Rectal smooth muscle tissue (tissue), 1 donor: ENCODE results near the gene SOS2.
"Not testable (repeated sequence)": the region's sequence is repeated elsewhere in the genome, so short reads cannot be mapped to it uniquely, and the experiment has no call there.

Source experiments
- H3K27ac ChIP-seq: one replicate; pipeline ENCODE4 v1.7.0; 2013; ENCODE audit warnings: low read depth, low read length, inconsistent platforms
- H3K27me3 ChIP-seq: one replicate; pipeline ENCODE4 v1.7.0; 2013; ENCODE audit warnings: low read length; ENCODE audit not compliant: control insufficient read depth, insufficient read depth
- H3K36me3 ChIP-seq: one replicate; pipeline ENCODE4 v1.7.0; 2013; ENCODE audit warnings: low read length; ENCODE audit not compliant: control insufficient read depth, insufficient read depth
- H3K4me1 ChIP-seq: one replicate; pipeline ENCODE4 v1.7.0; 2013; ENCODE audit warnings: low read length; ENCODE audit not compliant: control insufficient read depth, insufficient read depth
- H3K4me3 ChIP-seq: one replicate; pipeline ENCODE4 v1.7.0; 2013; ENCODE audit warnings: low read length
- H3K9ac ChIP-seq: one replicate; pipeline ENCODE4 v1.7.0; 2013; ENCODE audit warnings: low read length

SOS2 gene

GRCh38 chr14:50088117-50088515 lies 143.3 kb downstream of the SOS2 start:
- Histone ChIP-seq H3K27me3 (no peaks in the 10 kb centered on the region), H3K36me3 (no peaks in the 10 kb centered on the region), H3K27ac (no peak overlapping the region), H3K4me1 (no peaks in the 10 kb centered on the region), H3K4me3 (no peak overlapping the region), H3K9ac (no peak overlapping the region)

DNA sequence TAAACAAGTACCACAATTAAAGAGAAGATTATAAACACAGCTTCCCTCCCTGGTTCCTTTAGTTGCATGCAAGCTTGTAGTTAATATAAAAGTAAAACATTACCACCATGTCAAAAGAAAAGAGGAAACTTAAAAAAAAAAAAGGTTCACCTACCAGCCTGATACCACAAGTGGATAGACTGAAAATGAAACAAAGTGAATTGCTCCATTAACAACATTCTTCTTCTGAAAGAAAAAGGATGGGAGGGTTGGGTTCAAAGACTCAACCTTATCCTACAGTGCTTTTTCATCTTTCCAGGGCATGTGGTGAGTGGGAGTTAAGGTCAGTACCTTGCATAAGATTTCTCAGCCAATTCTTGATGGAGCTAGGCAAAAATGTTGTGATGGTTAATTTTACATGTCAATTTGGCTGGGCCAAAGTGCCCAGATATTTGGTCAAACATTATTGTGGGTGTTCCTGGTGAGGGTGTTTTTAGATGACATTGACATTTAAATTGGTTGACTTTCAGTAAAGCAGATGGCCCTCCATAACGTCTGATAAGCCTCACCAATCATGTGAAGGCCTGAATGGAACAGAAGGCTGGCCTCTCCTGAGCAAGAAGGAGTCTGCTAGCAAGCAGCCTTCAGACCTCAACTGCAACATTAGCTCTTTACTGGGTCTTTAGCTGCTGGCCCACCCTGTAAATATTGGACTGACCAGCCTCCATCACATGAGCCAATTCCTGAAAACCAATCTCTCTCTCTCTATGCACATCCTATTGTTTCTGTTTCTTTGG lies 143.8 kb downstream of the SOS2 start:
- Histone ChIP-seq H3K9ac (no peak overlapping the region), H3K4me1 (no peaks in the 10 kb centered on the region), H3K36me3 (no peaks in the 10 kb centered on the region), H3K4me3 (no peak overlapping the region), H3K27me3 (no peaks in the 10 kb centered on the region), H3K27ac (no peak overlapping the region)

DNA sequence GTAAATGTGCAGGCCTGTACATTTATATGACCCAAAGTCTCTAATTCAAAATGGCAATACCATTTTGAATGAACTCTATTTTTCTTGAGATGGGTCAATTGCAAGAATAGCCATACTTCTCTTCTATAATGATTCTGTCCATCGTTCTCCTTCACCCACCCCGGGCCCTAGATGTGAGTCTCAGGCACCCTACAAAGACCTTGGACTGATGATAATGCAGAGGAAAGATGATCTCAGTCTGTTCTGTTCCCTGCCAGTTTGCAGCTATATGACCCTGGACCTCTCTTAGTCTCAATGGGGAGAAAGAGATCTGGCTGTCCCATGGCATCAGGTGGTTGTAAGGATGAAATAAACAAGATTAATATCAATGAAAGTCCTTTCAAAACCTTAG lies 145.1 kb downstream of the SOS2 start:
- Histone ChIP-seq H3K4me1 (no peaks in the 10 kb centered on the region), H3K36me3 (no peaks in the 10 kb centered on the region), H3K4me3 (no peak overlapping the region), H3K9ac (no peak overlapping the region), H3K27me3 (no peaks in the 10 kb centered on the region), H3K27ac (no peak overlapping the region)

DNA sequence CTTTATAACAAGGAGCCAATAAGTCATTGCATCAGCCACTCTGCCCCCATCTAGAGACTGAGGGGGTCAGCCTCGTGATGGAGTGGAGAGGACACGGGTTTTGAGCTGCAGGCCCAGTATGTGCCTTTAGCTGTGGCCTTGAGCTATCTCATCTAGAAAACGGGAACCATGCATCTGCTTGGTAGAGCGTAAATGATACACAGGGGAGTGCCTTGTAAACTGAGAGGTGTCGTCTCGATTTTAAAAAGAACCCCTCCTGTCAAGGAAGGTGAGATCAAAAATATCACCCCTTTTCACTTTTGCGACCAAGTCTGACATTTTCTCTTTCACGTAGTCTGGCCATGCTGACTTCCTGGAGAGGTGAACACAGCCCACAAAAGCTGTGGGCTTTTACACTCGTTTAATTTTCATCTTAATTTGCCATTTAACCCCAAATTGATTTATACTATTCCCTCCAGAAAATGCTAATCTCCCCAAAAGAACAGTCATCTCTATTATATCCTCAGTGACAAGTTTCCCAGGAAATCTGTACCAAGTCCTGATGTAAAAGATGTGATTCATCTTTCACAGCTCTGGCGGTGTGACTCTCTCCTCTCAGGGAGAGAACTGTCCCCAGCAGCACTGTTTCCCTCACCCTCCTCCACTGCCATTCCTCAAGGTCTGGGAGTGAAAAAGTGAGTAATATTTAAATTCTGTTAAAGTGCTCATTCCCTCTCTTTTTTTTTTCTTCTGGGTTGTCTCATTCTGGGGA lies 145.6 kb downstream of the SOS2 start:
- Histone ChIP-seq H3K9ac (no peak overlapping the region), H3K36me3 (no peaks in the 10 kb centered on the region), H3K4me3 (no peak overlapping the region), H3K27me3 (no peaks in the 10 kb centered on the region), H3K27ac (no peak overlapping the region), H3K4me1 (no peaks in the 10 kb centered on the region)

GRCh38 chr14:50084666-50085065 lies 146.7 kb downstream of the SOS2 start:
- Histone ChIP-seq H3K36me3 (no peaks in the 10 kb centered on the region), H3K4me1 (no peaks in the 10 kb centered on the region), H3K27ac (no peak overlapping the region), H3K4me3 (no peak overlapping the region), H3K27me3 (no peaks in the 10 kb centered on the region), H3K9ac (no peak overlapping the region)

DNA sequence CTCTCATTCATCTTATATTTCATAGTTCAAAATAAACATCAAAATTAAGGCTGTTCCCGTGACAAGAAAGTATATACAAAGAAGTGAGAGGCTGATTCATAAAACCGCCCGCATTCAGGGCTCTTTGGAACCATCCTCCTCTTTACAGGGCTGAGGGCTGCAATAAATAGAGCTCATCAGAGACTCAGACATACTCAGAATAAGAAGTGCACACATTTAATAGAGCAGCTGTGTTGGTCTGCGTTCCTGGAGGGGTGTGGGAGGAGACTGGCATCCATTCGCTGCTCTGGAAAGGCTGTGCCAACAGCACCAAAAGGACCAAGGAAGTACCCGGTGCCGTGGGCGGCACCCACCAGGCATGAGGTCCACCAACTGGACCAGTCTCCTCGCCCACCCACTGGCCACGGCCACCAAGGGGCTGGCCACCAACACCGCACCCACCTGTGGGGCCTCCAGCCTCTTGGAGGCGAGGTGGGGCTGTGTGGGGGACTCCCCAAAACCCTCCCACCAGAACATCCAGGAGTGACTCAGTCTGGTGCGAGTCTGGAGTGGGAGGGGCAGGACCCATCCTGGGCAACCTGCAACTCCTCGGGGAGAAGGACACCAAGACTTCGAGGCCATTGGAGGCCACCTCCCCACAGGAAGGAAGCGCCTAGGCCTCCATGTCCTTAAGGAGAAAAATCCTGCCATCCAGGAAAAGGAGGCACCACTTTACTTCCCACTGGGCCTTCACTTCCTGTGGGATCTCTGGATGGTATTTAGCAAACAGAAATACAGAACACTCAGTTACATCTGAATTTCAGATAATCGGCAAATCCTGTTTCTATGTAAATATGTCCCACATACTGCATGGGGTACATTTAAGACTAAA lies 147.7 kb downstream of the SOS2 start:
- Histone ChIP-seq H3K4me3 (no peak overlapping the region), H3K9ac (no peak overlapping the region), H3K36me3 (no peaks in the 10 kb centered on the region), H3K27ac (no peak overlapping the region), H3K27me3 (no peaks in the 10 kb centered on the region), H3K4me1 (no peaks in the 10 kb centered on the region)

DNA sequence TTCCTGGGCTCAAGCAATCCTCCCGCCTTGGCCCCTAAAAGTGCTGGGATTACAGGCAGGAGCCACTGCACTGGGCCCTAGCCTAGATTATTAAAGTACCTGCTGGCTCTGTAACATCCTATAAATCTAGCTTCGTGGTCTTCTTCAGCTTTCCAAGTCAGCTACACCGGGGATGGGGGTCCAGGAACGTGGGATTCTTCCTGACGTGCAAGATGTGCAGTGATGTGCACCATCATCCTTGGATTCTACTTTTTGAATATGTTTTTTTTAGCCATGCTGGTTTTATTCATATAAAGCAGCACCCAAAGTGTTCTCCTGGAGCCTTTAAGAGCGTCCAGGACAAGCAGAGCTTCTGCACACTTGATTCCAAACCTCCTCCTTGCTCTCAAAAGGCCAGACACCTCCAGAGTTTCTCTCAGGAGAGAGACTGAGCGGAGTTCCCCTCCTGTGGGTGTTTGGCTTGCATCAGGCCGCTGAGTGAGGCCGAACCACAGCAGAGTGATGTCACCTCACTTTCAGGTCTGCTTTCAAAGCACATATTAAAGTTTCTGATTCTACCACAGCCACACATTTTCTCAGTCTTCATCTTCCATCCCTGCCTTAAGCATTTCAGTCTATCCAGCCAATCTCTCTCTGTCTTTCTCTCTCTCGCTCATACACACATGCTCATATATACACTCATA lies 148.5 kb downstream of the SOS2 start:
- H3K27ac ChIP-seq = no peak overlapping the region
- H3K9ac ChIP-seq = no peak overlapping the region

DNA sequence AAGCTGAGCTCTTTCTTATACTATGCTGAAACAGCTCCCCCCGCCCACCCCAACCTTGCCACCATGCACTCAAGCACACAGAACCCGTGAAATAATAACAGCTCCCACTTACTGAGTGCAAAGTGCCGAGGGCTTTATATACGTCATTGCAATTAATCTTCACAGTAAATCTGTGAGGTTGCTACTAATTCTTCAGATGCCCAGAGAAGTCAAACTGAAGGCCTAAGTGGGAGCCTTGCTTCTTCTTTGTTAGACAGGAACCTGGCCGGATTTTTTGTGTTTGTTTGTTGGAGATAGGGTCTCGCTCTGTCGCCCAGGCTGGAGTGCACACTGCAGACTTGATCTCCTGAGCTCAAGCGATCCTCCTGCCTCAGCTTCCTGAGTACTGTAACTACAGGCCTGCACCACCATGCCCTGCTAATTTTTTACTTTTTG lies 149.1 kb downstream of the SOS2 start:
- no peaks in the 10 kb centered on the region for H3K27me3 ChIP-seq
- H3K27ac ChIP-seq = no peak overlapping the region
- H3K4me1 ChIP-seq = no peaks in the 10 kb centered on the region
- H3K9ac ChIP-seq = no peak overlapping the region
- no peak overlapping the region for H3K4me3 ChIP-seq
- no peaks in the 10 kb centered on the region for H3K36me3 ChIP-seq

More for the DNA sequence above, 148.5 kb downstream of the SOS2 start:
- Histone ChIP-seq H3K4me3 (no peak overlapping the region), H3K27me3 (no peaks in the 10 kb centered on the region), H3K4me1 (no peaks in the 10 kb centered on the region), H3K36me3 (no peaks in the 10 kb centered on the region)

- not testable (repeated sequence) for H3K4me1 ChIP-seq, H3K9ac ChIP-seq, H3K27me3 ChIP-seq, H3K27ac ChIP-seq, H3K36me3 ChIP-seq, H3K4me3 ChIP-seq
Measured at GRCh38 chr14:50079103-50079502, 152.3 kb downstream of the SOS2 start.

DNA sequence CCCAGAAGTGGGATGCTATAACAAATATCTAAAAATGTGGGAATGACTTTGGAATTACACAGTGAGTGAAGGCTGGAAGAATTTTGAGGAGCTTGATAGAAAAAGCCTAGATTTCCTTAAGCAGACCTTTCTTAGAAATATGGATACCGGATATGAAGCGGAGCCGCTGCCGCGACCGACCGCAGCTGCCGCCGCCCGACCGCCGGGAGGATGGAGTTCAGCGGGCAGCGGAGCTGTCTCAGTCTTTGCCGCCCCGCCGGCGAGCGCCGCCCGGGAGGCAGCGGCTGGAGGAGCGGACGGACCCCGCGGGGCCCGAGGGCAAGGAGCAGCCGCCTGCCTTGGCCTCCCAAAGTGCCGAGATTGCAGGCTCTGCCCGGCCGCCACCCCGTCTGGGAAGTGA lies 157.7 kb downstream of the SOS2 start:
- H3K4me3 ChIP-seq, H3K36me3 ChIP-seq, H3K9ac ChIP-seq, H3K4me1 ChIP-seq, H3K27ac ChIP-seq, H3K27me3 ChIP-seq: not testable (repeated sequence)

GRCh38 chr14:50072395-50072794 lies 159.0 kb downstream of the SOS2 start:
- Histone ChIP-seq H3K4me1 (no peaks in the 10 kb centered on the region), H3K4me3 (no peak overlapping the region), H3K9ac (no peak overlapping the region), H3K27ac (no peak overlapping the region), H3K27me3 (no peaks in the 10 kb centered on the region), H3K36me3 (no peaks in the 10 kb centered on the region)
